Common myeloid progenitor, CD34-positive (primary cell): Measurements from ENCODE around the gene GOLGA6L2.
A peak's percentile ranks its signal among the peaks of the same experiment; 100 is the strongest.

Source experiments
- CTCF ChIA-PET: fragments of 350-600 bp; sonication (Branson Sonifier 250); formaldehyde crosslinking; loops from one replicate; lab custom pipeline; 2021; ENCODE audit warnings: antibody characterized with exemption; lab: Charles Lee
- POLR2A ChIA-PET: fragments of 350-600 bp; sonication (Branson Sonifier 250); formaldehyde crosslinking; loops from one replicate; lab custom pipeline; 2021; ENCODE audit warnings: antibody characterized with exemption; lab: Charles Lee
- DNase-seq, 3 donors: peaks; one replicate each; pipeline versions ENCODE4 v3.0.0 to v3.0.0-alpha.2; 2013
- H3K27ac ChIP-seq, 2 experiments: 1 replicate in 1 of 2; 2 replicates in 1 of 2; pipeline ENCODE4 v1.7.0; 2013; ENCODE audit warnings: inconsistent platforms in 2 of 2, low read length in 2 of 2, mild to moderate bottlenecking in 2 of 2, low read depth in 1 of 2, moderate library complexity in 1 of 2; ENCODE audit not compliant: severe bottlenecking in 2 of 2, insufficient read depth in 1 of 2, poor library complexity in 1 of 2
- H3K27me3 ChIP-seq, 5 experiments: replicated peaks in 2 of 5; 1 replicate in 3 of 5; 2 replicates in 2 of 5; pipeline versions ENCODE4 v1.6.1 to v1.7.0; 2013; ENCODE audit warnings: low read length in 4 of 5, mild to moderate bottlenecking in 2 of 5, moderate library complexity in 2 of 5, inconsistent platforms in 1 of 5; ENCODE audit not compliant: insufficient read depth in 5 of 5, control insufficient read depth in 4 of 5
- H3K36me3 ChIP-seq, 4 experiments: 1 replicate in 2 of 4; 2 replicates in 2 of 4; pipeline versions ENCODE4 v1.6.1 to v1.7.0; 2013; ENCODE audit warnings: low read length in 3 of 4, control low read depth in 1 of 4, mild to moderate bottlenecking in 1 of 4; ENCODE audit not compliant: control insufficient read depth in 4 of 4, insufficient read depth in 4 of 4
- H3K4me1 ChIP-seq, 4 experiments: 1 replicate in 3 of 4; 2 replicates in 1 of 4; pipeline versions ENCODE4 v1.6.1 to v1.7.1; 2013; ENCODE audit warnings: low read length in 3 of 4, mild to moderate bottlenecking in 3 of 4, control low read depth in 1 of 4, inconsistent platforms in 1 of 4, moderate library complexity in 1 of 4; ENCODE audit not compliant: control insufficient read depth in 4 of 4, insufficient read depth in 4 of 4; ENCODE audit errors: control extremely low read depth in 1 of 4
- H3K4me3 ChIP-seq, 7 experiments: 1 replicate in 4 of 7; 2 replicates in 3 of 7; pipeline versions ENCODE4 v1.5.1 to v1.7.0; 2013; ENCODE audit warnings: mild to moderate bottlenecking in 7 of 7, low read length in 6 of 7, moderate library complexity in 6 of 7, inconsistent platforms in 2 of 7, low read depth in 2 of 7, control low read depth in 1 of 7; ENCODE audit not compliant: insufficient read depth in 4 of 7, control insufficient read depth in 1 of 7; ENCODE audit errors: extremely low read depth in 1 of 7
- H3K9me3 ChIP-seq, 5 experiments: 1 replicate in 4 of 5; 2 replicates in 1 of 5; pipeline versions ENCODE4 v1.6.1 to v1.7.1; 2013; ENCODE audit warnings: low read length in 4 of 5, mild to moderate bottlenecking in 2 of 5, inconsistent platforms in 1 of 5, low read depth in 1 of 5, moderate library complexity in 1 of 5; ENCODE audit not compliant: control insufficient read depth in 4 of 5, insufficient read depth in 2 of 5; ENCODE audit errors: control extremely low read depth in 1 of 5
- WGBS: methylation state at CpG from one replicate; pipeline ENCODE4 v1.1.5; 2013; ENCODE audit not compliant: insufficient coverage; 5-methylcytosine and 5-hydroxymethylcytosine counted together

The GOLGA6L2 gene

DNA sequence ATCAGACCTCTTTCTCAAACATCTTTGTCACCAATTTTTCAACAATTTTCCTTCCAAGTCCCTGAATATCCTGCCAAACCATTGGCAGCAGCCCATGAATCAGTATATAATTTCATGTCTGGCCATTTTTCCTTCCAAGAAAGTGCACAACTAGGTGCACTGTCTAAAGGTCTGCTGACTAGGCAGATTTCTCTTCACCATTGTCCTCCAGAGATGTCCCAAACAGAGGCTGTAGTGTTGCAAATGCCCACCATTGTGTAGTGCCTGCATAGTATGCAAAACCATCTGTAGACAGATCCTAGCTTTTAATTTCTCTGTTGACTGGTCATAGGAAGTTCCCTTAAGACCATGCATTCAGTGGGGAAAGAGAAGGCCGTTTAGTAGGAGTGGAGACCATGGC lies 25.0 kb upstream of the GOLGA6L2 start:
- no peak for DNase-seq
- no CpG with 5 or more reads among the region's 1 CpG for WGBS
- Histone ChIP-seq H3K36me3 (no peaks in the 10 kb centered on the region), H3K27ac (no peak overlapping the region), H3K4me1 (no peaks in the 10 kb centered on the region), H3K4me3 (no peak overlapping the region), H3K9me3 (no peaks in the 10 kb centered on the region), H3K27me3 (peaks cover 0 to 2% (median 0%) of the 10 kb centered on the region in 5 experiments)
- POLR2A ChIA-PET: no interaction called here
- CTCF ChIA-PET: no interaction called here

DNA sequence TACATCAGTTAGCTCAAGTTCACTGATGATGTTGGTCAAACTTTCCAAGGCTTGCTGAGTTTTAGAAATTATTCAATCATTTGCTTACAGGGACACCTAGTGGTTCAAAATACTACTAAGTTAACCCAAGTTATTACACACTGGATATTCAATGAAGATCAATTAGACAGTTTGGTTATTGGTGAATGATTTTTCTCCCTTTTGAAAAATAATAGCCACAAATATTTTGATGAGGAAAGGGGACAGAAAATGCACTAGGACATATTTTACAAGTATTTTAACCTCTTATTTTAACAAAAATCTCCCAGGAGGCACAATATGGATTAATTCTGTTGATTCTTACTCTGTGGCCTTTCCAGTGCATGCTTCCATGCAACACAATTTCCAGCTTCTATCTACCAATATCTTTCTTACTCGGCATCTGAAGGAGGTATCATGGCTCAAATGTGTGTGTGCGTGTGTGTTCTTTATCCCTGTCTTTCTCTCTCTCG lies 20.1 kb upstream of the GOLGA6L2 start:
- POLR2A ChIA-PET: interaction anchor here (0.6 kb wide), 1 partner anchor 644 kb away, joined by 3 read pairs; no protein-coding TSS in a partner anchor
- DNase-seq: peak; percentile 14 to 39 (median 24)
- Histone ChIP-seq H3K4me3 (no peak overlapping the region), H3K9me3 (no peaks in the 10 kb centered on the region), H3K27me3 (no peaks in the 10 kb centered on the region), H3K27ac (no peak overlapping the region), H3K4me1 (no peaks in the 10 kb centered on the region), H3K36me3 (no peaks in the 10 kb centered on the region)
- no CpG with 5 or more reads among the region's 3 CpGs for WGBS
- CTCF ChIA-PET: no interaction called here

DNA sequence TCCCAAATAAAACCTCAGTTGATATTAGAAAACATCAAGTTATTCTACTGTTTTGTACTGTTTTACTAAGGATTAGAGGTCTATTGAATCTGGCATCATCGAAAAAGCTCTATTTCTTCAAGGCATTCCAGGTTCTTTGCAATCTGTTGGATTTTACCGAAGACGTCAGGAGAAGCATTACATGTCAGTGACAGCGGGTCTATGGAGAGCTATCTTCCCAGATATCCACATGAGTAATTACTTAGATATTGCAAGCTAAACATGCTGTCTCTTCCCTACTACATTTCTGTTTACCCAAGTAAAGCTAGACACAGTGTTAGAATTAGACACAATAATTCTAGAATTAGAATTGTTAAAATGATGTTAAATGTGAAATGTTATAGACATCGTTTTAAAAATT lies 10.8 kb upstream of the GOLGA6L2 start:
- H3K4me3 ChIP-seq: no peak overlapping the region
- peaks cover 0 to 3% (median 0%) of the 10 kb centered on the region in 5 experiments for H3K27me3 ChIP-seq
- ChIA-PET POLR2A (no interaction called here), CTCF (no interaction called here)
- no peaks in the 10 kb centered on the region for H3K9me3 ChIP-seq
- no peak for DNase-seq
- no peaks in the 10 kb centered on the region for H3K36me3 ChIP-seq
- no peaks in the 10 kb centered on the region for H3K4me1 ChIP-seq
- WGBS: 82% methylated on average over 4 of the region's 5 CpGs
- H3K27ac ChIP-seq: no peak overlapping the region

DNA sequence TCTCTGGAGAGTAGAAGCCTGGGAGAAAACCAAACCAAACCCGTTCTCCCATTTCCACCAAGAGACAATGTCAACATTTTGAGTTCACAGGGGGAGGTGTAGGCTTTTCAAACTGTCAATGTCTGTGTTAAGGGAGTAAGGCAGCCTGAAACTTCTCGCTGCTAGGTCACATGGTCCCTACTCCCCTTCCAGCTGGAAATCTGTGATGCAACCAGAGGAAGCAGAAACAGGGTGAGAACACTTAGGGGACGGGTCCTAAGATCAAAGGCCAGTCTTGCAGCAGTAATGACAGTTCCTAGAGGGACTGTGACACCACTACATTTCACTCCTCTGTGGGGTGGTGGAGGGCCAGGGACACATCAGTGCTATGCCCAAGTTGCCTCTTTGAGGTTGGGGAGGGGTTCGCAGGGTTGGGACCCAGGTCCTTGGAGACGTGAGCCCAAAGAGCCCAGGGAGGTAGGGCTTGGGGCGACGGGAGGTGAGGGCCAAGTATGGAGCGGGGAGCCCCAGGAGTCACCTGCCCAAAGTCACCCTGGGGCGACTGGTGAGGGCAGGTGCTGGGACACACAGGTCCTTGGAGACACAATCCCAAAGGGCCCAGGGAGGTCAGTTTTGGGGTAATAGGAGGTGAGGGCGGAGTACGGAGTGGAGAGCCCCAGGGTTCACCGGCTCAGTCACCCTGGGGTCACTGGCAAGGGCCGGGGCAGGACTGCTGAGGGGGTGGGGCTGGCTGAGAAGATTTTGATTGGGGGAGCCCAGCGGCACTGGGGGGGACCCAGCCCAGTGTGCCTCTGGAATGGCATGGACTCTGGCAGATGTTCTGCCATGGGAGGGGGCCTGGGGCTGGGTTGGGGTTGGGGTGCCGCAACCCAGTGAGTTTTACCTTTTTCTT lies 582 bp downstream of the GOLGA6L2 start:
- CTCF ChIA-PET: no interaction called here
- no peak overlapping the region for H3K4me3 ChIP-seq
- no peak overlapping the region for H3K27ac ChIP-seq
- H3K27me3 ChIP-seq: peaks cover 0 to 2% (median 0%) of the 10 kb centered on the region in 5 experiments
- POLR2A ChIA-PET: no interaction called here
- no peaks in the 10 kb centered on the region for H3K4me1 ChIP-seq
- WGBS: 94% methylated on average over 12 of the region's 15 CpGs
- no peaks in the 10 kb centered on the region for H3K9me3 ChIP-seq
- H3K36me3 ChIP-seq: no peaks in the 10 kb centered on the region
- DNase-seq: no peak

DNA sequence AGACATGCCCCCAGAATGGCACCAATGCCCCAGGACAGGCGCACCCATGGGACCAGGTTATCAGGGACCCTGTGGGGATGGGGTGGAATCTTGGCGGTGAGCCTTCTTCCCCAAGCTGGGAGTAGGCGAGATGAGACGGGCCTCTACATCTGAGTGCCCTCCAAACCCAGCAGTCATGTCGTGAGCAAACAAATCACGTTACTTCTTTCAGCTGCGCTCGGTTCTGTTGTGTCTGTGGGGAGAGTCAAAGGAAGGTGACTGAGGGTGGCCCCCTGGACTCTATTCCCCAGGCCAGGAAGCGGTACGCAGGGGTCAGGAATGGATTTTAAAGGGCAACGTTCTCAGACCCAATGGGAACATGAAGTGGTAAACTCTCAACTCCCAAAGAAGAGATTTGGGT lies 2.8 kb downstream of the GOLGA6L2 start:
- Histone ChIP-seq H3K27me3 (peaks cover 0 to 11% (median 0%) of the 10 kb centered on the region in 5 experiments), H3K27ac (no peak overlapping the region), H3K9me3 (no peaks in the 10 kb centered on the region), H3K4me1 (no peaks in the 10 kb centered on the region), H3K36me3 (no peaks in the 10 kb centered on the region), H3K4me3 (no peak overlapping the region)
- ChIA-PET POLR2A (no interaction called here), CTCF (no interaction called here)
- WGBS: 89% methylated on average over 9 of the region's 11 CpGs
- DNase-seq: no peak

DNA sequence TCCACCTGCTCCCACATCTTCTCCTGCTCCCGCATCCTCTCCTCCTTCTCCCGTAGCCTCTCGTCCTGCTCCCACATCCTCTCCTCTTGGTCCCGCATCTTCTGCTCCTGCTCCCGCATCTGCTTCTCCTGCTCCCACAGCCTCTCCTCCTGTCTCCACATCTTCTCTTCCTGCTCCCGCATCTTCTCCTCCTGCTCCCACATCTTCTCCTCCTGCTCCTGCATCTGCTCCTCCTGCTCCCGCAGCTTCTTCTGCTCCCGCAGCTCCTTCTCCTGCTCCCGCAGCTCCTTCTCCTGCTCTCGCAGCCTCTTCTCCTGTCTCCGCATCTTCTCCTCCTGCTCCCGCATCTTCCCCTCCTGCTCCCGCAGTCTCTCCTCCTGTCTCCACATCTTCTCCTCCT lies 5.8 kb downstream of the GOLGA6L2 start:
- Histone ChIP-seq H3K4me1 (no peaks in the 10 kb centered on the region), H3K9me3 (no peaks in the 10 kb centered on the region), H3K36me3 (no peaks in the 10 kb centered on the region), H3K4me3 (no peak overlapping the region), H3K27me3 (peaks cover 0 to 11% (median 0%) of the 10 kb centered on the region in 5 experiments), H3K27ac (no peak overlapping the region)
- ChIA-PET CTCF (no interaction called here), POLR2A (no interaction called here)
- 95% methylated on average over 13 of the region's 13 CpGs for WGBS
- no peak for DNase-seq

DNA sequence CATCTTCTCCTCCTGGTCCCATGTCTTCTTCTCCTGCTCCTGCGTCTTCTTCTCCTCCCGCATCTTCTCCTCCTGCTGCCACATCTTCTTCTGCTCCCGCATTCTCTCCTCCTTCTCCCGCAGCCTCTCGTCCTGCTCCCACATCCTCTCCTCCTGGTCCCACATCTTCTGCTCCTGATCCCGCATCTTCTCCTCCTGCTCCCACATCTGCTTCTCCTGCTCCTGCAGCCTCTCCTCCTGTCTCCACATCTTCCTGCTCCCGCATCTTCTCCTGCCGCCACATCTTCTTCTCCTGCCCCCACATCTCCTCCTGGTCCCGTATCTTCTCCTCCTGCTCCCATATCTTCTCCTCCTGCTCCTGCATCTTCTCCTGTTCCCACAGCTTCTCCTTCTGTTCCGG lies 6.4 kb downstream of the GOLGA6L2 start:
- no peaks in the 10 kb centered on the region for H3K9me3 ChIP-seq
- no peak overlapping the region for H3K27ac ChIP-seq
- ChIA-PET POLR2A (no interaction called here), CTCF (no interaction called here)
- no peaks in the 10 kb centered on the region for H3K4me1 ChIP-seq
- no peak for DNase-seq
- H3K27me3 ChIP-seq: peaks cover 0 to 11% (median 0%) of the 10 kb centered on the region in 5 experiments
- H3K4me3 ChIP-seq: no peak overlapping the region
- H3K36me3 ChIP-seq: no peaks in the 10 kb centered on the region
- 92% methylated on average over 10 of the region's 10 CpGs for WGBS
